Smooth muscle cell (in vitro differentiated cells): ENCODE results near the gene TLCD1. TPM values are rescaled to one million over a fixed set of nuclear protein-coding genes. Genes with fewer than 3 reads are reported as not detected.

Experiments
- DNase-seq: peaks from one replicate; lab custom pipeline; 2025; ENCODE audit not compliant: unreplicated experiment; lab: John Stamatoyannopoulos, UW
- H2AFZ ChIP-seq: fragments of 200-600 bp; sonication (generic); 2 replicates; pipeline ENCODE4 v1.6.0; 2016; ENCODE audit warnings: antibody characterized with exemption, low read depth, mild to moderate bottlenecking
- H3F3A ChIP-seq: fragments of 200-600 bp; sonication (generic); 2 replicates; pipeline ENCODE4 v1.6.0; 2017; ENCODE audit warnings: antibody characterized with exemption, low read depth
- H3K27ac ChIP-seq: fragments of 200-600 bp; sonication (generic); 2 replicates; pipeline ENCODE4 v1.5.1; 2016; ENCODE audit warnings: low read depth, mild to moderate bottlenecking
- H3K27me3 ChIP-seq: fragments of 200-600 bp; sonication (generic); 2 replicates; pipeline ENCODE4 v1.6.1; 2016; ENCODE audit warnings: low read depth, mild to moderate bottlenecking
- H3K36me3 ChIP-seq: fragments of 200-600 bp; sonication (generic); 2 replicates; pipeline ENCODE4 v1.5.1; 2016; ENCODE audit warnings: low read depth
- H3K4me1 ChIP-seq: fragments of 200-600 bp; sonication (generic); 2 replicates; pipeline ENCODE4 v1.5.1; 2016; ENCODE audit warnings: low read depth
- H3K4me2 ChIP-seq: fragments of 200-600 bp; sonication (generic); 2 replicates; pipeline ENCODE4 v1.6.0; 2016; ENCODE audit warnings: mild to moderate bottlenecking
- H3K4me3 ChIP-seq: fragments of 200-600 bp; sonication (generic); 2 replicates; pipeline ENCODE4 v1.5.1; 2016; ENCODE audit warnings: mild to moderate bottlenecking
- H3K79me2 ChIP-seq: fragments of 200-600 bp; sonication (generic); 2 replicates; pipeline ENCODE4 v1.6.0; 2016; ENCODE audit warnings: low read depth, mild to moderate bottlenecking
- H3K9ac ChIP-seq: fragments of 200-600 bp; sonication (generic); 2 replicates; pipeline ENCODE4 v1.6.0; 2016; ENCODE audit warnings: low read depth
- H3K9me3 ChIP-seq: fragments of 200-600 bp; sonication (generic); replicated peaks from 2 replicates; pipeline ENCODE4 v1.5.1; 2016; ENCODE audit warnings: low read depth
- H4K20me1 ChIP-seq: fragments of 200-600 bp; sonication (generic); 2 replicates; pipeline ENCODE4 v1.6.0; 2016; ENCODE audit warnings: low read depth
- CTCF ChIP-seq: fragments of 200-600 bp; sonication (generic); IDR thresholded peaks from 2 replicates; pipeline ENCODE4 v1.5.1; 2017; ENCODE audit warnings: borderline replicate concordance, mild to moderate bottlenecking, antibody characterized with exemption; ENCODE audit not compliant: insufficient read depth, poor library complexity, severe bottlenecking
- WGBS: methylation state at CpG from one replicate; pipeline ENCODE4 v1.1.7; 2016; ENCODE audit warnings: low lambda C conversion rate; 5-methylcytosine and 5-hydroxymethylcytosine counted together
- polyA plus RNA-seq: library from polyadenylated mRNA; unstranded; fragments of >200 nt; fragmentation: Nextera tagmentation; extraction: Ambion mirVana; gene quantifications from 2 replicates; pipeline ENCODE4 v1.2.1, GENCODE V29; 2016
- total RNA-seq: library from RNA; depleted of rRNA; stranded (reverse); fragments of >200 nt; gene quantifications from 2 replicates; pipeline ENCODE4 v1.2.3, GENCODE V29; 2014

Gene TLCD1
- total and polyA plus RNA-seq, 2 experiments from 2014 or later: 11.2 to 14.7 TPM

DNA sequence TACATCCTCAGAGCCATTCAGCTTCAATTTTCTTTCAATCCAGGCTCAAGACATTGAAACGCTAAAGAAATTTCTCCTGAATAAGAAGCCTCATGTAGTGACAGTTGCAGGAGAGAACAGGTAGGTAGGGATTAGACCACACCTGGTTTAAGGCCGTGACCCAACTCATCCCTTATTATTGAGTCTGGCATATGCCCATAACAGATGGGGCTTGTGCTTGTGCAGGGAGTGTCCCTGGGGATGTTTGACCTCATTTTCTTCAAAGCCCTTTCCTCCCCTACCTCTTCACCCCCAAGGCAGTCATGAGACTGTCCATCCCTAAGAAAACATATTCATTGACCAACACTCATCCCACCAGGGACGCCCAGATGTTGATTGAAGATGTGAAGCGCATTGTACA is 39.7 kb downstream of the TLCD1 start:
- H3K79me2 ChIP-seq: no peaks in the 10 kb centered on the region
- H3K36me3 ChIP-seq: peaks cover 84% of the 10 kb centered on the region
- H4K20me1 ChIP-seq: peaks cover 6% of the 10 kb centered on the region
- no peak overlapping the region for H3K9ac ChIP-seq
- no peak for TF ChIP-seq CTCF
- over 99% methylated on average over 4 of the region's 4 CpGs for WGBS
- no peak overlapping the region for H2AFZ ChIP-seq
- no peak overlapping the region for H3K4me2 ChIP-seq
- no peaks in the 10 kb centered on the region for H3K4me1 ChIP-seq
- no peaks in the 10 kb centered on the region for H3K9me3 ChIP-seq
- no peak overlapping the region for H3K4me3 ChIP-seq
- DNase-seq: no peak
- peaks cover 4% of the 10 kb centered on the region for H3F3A ChIP-seq
- H3K27me3 ChIP-seq: no peaks in the 10 kb centered on the region
- H3K27ac ChIP-seq: no peak overlapping the region

- Histone ChIP-seq H3F3A (peaks cover 4% of the 10 kb centered on the region), H3K9ac (no peak overlapping the region), H2AFZ (no peak overlapping the region), H3K27ac (no peak overlapping the region), H3K4me2 (no peak overlapping the region), H3K27me3 (no peaks in the 10 kb centered on the region), H3K4me1 (no peaks in the 10 kb centered on the region), H3K4me3 (no peak overlapping the region), H4K20me1 (peaks cover 6% of the 10 kb centered on the region), H3K9me3 (no peaks in the 10 kb centered on the region), H3K36me3 (peaks cover 82% of the 10 kb centered on the region), H3K79me2 (no peaks in the 10 kb centered on the region)
- 97% methylated on average over 5 of the region's 5 CpGs for WGBS
- no peak for DNase-seq
- TF ChIP-seq CTCF: no peak
Measured at GRCh38 chr17:28685366-28685765, 40.7 kb downstream of the TLCD1 start.

- no peak overlapping the region for H3K4me3 ChIP-seq
- no peak overlapping the region for H3K4me2 ChIP-seq
- no peak overlapping the region for H3K9ac ChIP-seq
- H3K79me2 ChIP-seq: no peaks in the 10 kb centered on the region
- no peak overlapping the region for H3K27ac ChIP-seq
- H3K9me3 ChIP-seq: no peaks in the 10 kb centered on the region
- H3F3A ChIP-seq: peaks cover 4% of the 10 kb centered on the region
- H3K4me1 ChIP-seq: no peaks in the 10 kb centered on the region
- peak; percentile 6 for DNase-seq
- H3K27me3 ChIP-seq: no peaks in the 10 kb centered on the region
- H2AFZ ChIP-seq: no peak overlapping the region
- WGBS: 21% methylated on average over 3 of the region's 3 CpGs
- peaks cover 6% of the 10 kb centered on the region for H4K20me1 ChIP-seq
- peaks cover 79% of the 10 kb centered on the region for H3K36me3 ChIP-seq
- TF ChIP-seq CTCF: no peak
Measured at GRCh38 chr17:28684963-28685362, 41.1 kb downstream of the TLCD1 start.

GRCh38 chr17:28682655-28683054 is 43.4 kb downstream of the TLCD1 start:
- Histone ChIP-seq H3F3A (peaks cover 4% of the 10 kb centered on the region), H4K20me1 (peaks cover 6% of the 10 kb centered on the region), H3K4me3 (no peak overlapping the region), H3K9ac (no peak overlapping the region), H3K36me3 (peaks cover 73% of the 10 kb centered on the region), H3K4me1 (no peaks in the 10 kb centered on the region), H3K27me3 (no peaks in the 10 kb centered on the region), H2AFZ (no peak overlapping the region), H3K4me2 (no peak overlapping the region), H3K79me2 (no peaks in the 10 kb centered on the region), H3K9me3 (no peaks in the 10 kb centered on the region), H3K27ac (no peak overlapping the region)
- TF ChIP-seq CTCF: no peak
- DNase-seq: no peak
- WGBS: 97% methylated on average over 11 of the region's 11 CpGs
